Psoas muscle (tissue), 8 donors: ENCODE data around the gene ADAMTSL2. TPM values are rescaled to one million over a fixed set of nuclear protein-coding genes. Genes with fewer than 3 reads are reported as not detected.

Source experiments
- ATAC-seq, 4 donors: fragments of 200-7000 bp; cut with Tn5 transposase; one replicate each; pipeline ENCODE4 v1.9.1; 2020; ENCODE audit warnings: moderate library complexity in 3 of 4, mild to moderate bottlenecking in 2 of 4
- DNase-seq, 2 donors: peaks; one replicate each; pipeline ENCODE4 v3.0.0-alpha.2; 2020
- H3K27ac ChIP-seq: fragments of 200-600 bp; one replicate; pipeline ENCODE4 v1.8.0; 2022
- H3K27me3 ChIP-seq, 3 donors: fragments of 200-600 bp in 1 of 3; one replicate each; pipeline versions ENCODE4 v1.6.1 to v1.8.0; 2013 to 2022; ENCODE audit warnings: low read length in 2 of 3, mild to moderate bottlenecking in 2 of 3, moderate library complexity in 1 of 3; ENCODE audit not compliant: insufficient read depth in 3 of 3
- H3K36me3 ChIP-seq, 2 donors: fragments of 200-600 bp in 1 of 2; one replicate each; pipeline versions ENCODE4 v1.6.1 to v1.8.0; 2013 to 2022; ENCODE audit warnings: low read depth in 1 of 2, mild to moderate bottlenecking in 1 of 2, moderate library complexity in 1 of 2; ENCODE audit not compliant: insufficient read depth in 1 of 2
- H3K4me1 ChIP-seq: fragments of 200-600 bp; one replicate; pipeline ENCODE4 v1.8.0; 2022
- H3K4me3 ChIP-seq: fragments of 200-600 bp; one replicate; pipeline ENCODE4 v1.8.0; 2022; ENCODE audit warnings: mild to moderate bottlenecking
- H3K9me3 ChIP-seq: fragments of 200-600 bp; one replicate; pipeline ENCODE4 v1.8.0; 2022
- CTCF ChIP-seq: fragments of 200-600 bp; IDR thresholded peaks from one replicate; pipeline ENCODE4 v1.8.0; 2022; ENCODE audit warnings: antibody characterized with exemption
- WGBS, 3 donors: extraction: QIAGEN DNeasy Blood & Tissue Kit; methylation state at CpG; one replicate each; pipeline versions ENCODE4 v1.1.6 to v1.1.7; 2013; 5-methylcytosine and 5-hydroxymethylcytosine counted together
- intact Hi-C, 2 donors: fragments of 100-400 bp; cut with DNase I; formaldehyde crosslinking; loops; one replicate each; pipeline versions ENCODE4 v1.11.0 to v1.14.2; 2022
- polyA plus RNA-seq, 3 donors: library from polyadenylated mRNA; stranded (reverse); fragments of 200-250 nt; gene quantifications; one replicate each; pipeline ENCODE4 v1.2.3, GENCODE V29; 2013
- total RNA-seq, 4 donors: library from RNA; stranded (reverse); fragmentation: NEBNext Ultra II Directional in 2 of 4; extraction: Animal tissue kit (Norgen Biotek cat#: 25700) in 2 of 4; gene quantifications; one replicate each; pipeline versions ENCODE4 v1.2.1 to v1.2.4, GENCODE V29; 2021 to 2023
- donor health status: healthy with polysubstance abuse.
- donor health status: DM: no; HTN: no; CAD: no; lungs with moderate emphysema.
- donor health status: Bipolar disorder and iron deficiency.
- donor health status: healthy.
- donor health status: DM: yes; HTN: yes; CAD: no.
- donor health status: DM: no; HTN: no; CAD: no.
- donor health status: DM: no; HTN: no; CAD: no.
- donor health status: DM: yes; HTN: yes; CAD: no.

ADAMTSL2 gene
- total and polyA plus RNA-seq, 7 donors, result 0.21 to 5.4 (median 0.71) TPM

DNA sequence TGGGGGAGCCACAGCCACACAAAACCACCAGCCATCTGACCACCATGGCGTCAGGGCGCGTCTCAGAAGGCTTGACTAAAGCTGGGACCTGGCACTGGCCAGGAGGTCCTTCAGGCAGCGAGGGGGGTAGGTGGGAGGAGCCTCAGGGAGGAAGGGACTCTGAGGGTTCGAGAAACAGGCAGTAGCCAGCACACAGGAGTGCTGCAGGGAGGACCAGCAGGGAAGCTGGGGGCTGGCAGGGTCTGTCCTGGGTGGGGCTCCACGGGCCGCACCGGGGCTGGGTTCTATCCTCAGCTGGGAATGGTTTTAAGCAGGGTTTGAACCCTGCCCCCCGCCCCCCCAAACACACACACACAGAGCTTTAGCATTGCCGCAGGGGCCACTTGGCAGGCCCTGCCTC is 67.2 kb downstream of the ADAMTSL2 start:
- WGBS, 3 donors, result 71 to 80% (median 78%) methylated on average over 8 to 10 of the region's 10 CpGs
- no peak for ATAC-seq
- H3K27me3 ChIP-seq, result peaks cover 0 to 42% (median 10%) of the 10 kb centered on the region in 3 donors
- intact Hi-C loops, result loop anchor here in 1 of 2 donors (2.0 kb wide), 1 partner anchor 31 kb away; no protein-coding TSS in a partner anchor
- DNase-seq, result peak in 1 of 2 donors; percentile 19
- H3K4me1 ChIP-seq, result no peaks in the 10 kb centered on the region
- H3K9me3 ChIP-seq, result peaks cover 16% of the 10 kb centered on the region
- H3K4me3 ChIP-seq, result no peak overlapping the region
- no peak for TF ChIP-seq CTCF
- H3K27ac ChIP-seq, result no peak overlapping the region
- H3K36me3 ChIP-seq, result no peaks in the 10 kb centered on the region

DNA sequence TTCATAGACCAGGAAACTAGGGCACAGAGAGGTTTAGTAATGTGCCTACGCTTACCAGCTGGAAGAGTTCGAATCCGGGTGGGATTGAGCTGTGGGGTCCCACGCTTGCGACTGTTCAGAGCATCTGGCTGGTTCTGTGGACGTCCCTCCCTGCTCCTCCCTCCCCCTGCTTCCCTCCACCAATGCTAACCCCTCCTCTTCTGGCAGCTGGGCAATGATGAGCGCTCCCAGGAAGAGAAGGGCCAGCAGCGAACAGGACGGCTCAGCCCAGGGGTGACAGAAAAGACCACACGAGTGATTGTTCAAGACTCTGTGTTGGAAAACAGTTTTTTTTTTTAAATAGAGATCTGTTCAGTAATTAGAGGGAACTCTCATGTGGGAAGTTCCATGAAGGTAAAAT is 67.8 kb downstream of the ADAMTSL2 start:
- intact Hi-C loops, result loop anchor here in 1 of 2 donors (2.0 kb wide), 1 partner anchor 31 kb away; no protein-coding TSS in a partner anchor
- WGBS, 3 donors, result 37 to 48% (median 39%) methylated on average over 9 to 10 of the region's 10 CpGs
- H3K27me3 ChIP-seq, result peaks cover 0 to 47% (median 12%) of the 10 kb centered on the region in 3 donors

GRCh38 chr9:133603135-133603927 is 68.8 kb downstream of the ADAMTSL2 start:
- Histone ChIP-seq H3K4me3 (no peak overlapping the region), H3K27me3 (peaks cover 0 to 58% (median 21%) of the 10 kb centered on the region in 3 donors), H3K36me3 (no peaks in the 10 kb centered on the region), H3K9me3 (peaks cover 3% of the 10 kb centered on the region), H3K4me1 (no peaks in the 10 kb centered on the region), H3K27ac (no peak overlapping the region)
- WGBS, 3 donors, result 45 to 60% (median 46%) methylated on average over 14 of the region's 14 CpGs
- DNase-seq, result peak in 1 of 2 donors; percentile 35
- ATAC-seq, result no peak
- no peak for TF ChIP-seq CTCF
- intact Hi-C loops, result loop anchor here in 1 of 2 donors (2.0 kb wide), 1 partner anchor 29 kb away; no protein-coding TSS in a partner anchor

More for the DNA sequence above, 67.8 kb downstream of the ADAMTSL2 start:
- no peak overlapping the region for H3K27ac ChIP-seq
- no peak for ATAC-seq
- peaks cover 12% of the 10 kb centered on the region for H3K9me3 ChIP-seq
- no peaks in the 10 kb centered on the region for H3K4me1 ChIP-seq
- H3K4me3 ChIP-seq, result no peak overlapping the region
- no peak for TF ChIP-seq CTCF
- no peaks in the 10 kb centered on the region for H3K36me3 ChIP-seq
- DNase-seq, result no peak

- H3K36me3 ChIP-seq, result no peaks in the 10 kb centered on the region
- H3K27me3 ChIP-seq, result peaks cover 0 to 65% (median 25%) of the 10 kb centered on the region in 3 donors
- H3K4me1 ChIP-seq, result no peaks in the 10 kb centered on the region
- H3K9me3 ChIP-seq, result no peaks in the 10 kb centered on the region
- DNase-seq, result no peak
- H3K4me3 ChIP-seq, result no peak overlapping the region
- no peak for ATAC-seq
- H3K27ac ChIP-seq, result no peak overlapping the region
- no peak for TF ChIP-seq CTCF
- 27 to 44% (median 42%) methylated on average over 5 of the region's 5 CpGs for WGBS, 3 donors
- intact Hi-C loops, result no loop called here
Observed at GRCh38 chr9:133604214-133604613, 69.7 kb downstream of the ADAMTSL2 start.
